Nephron (organoid): ENCODE results near the gene ALDH18A1.

Source experiments
- H3K27ac Mint-ChIP-seq, 3 experiments: 2 replicates each; pipeline ENCODE4 v1.8.0; 2020; ENCODE audit warnings: mixed read lengths in 3 of 3, mild to moderate bottlenecking in 2 of 3, moderate library complexity in 1 of 3
- H3K27me3 Mint-ChIP-seq: 2 replicates; pipeline ENCODE4 v1.8.0; 2021; ENCODE audit warnings: low read depth, mild to moderate bottlenecking, moderate library complexity, mixed read lengths
- H3K36me3 Mint-ChIP-seq: 2 replicates; pipeline ENCODE4 v1.8.0; 2020; ENCODE audit warnings: low read depth, mixed read lengths
- H3K4me1 Mint-ChIP-seq: 2 replicates; pipeline ENCODE4 v1.8.0; 2020; ENCODE audit warnings: mixed read lengths
- H3K4me3 Mint-ChIP-seq, 3 experiments: 2 replicates each; pipeline ENCODE4 v1.8.0; 2020; ENCODE audit warnings: mild to moderate bottlenecking in 3 of 3, mixed read lengths in 3 of 3, moderate library complexity in 2 of 3
- H3K9me3 Mint-ChIP-seq: 2 replicates; pipeline ENCODE4 v1.8.0; 2020; ENCODE audit warnings: mixed read lengths
- CTCF ChIP-seq, 3 experiments: fragments of 200-600 bp; sonication (generic); IDR thresholded peaks; one replicate each; pipeline ENCODE4 v1.5.0; 2021; ENCODE audit warnings: antibody characterized with exemption in 3 of 3; ENCODE audit not compliant: unreplicated experiment in 3 of 3

The ALDH18A1 gene

GRCh38 chr10:95664543-95664942 lies 8.0 kb upstream of the ALDH18A1 start:
- Mint-ChIP-seq H3K4me3 (no peak overlapping the region), H3K27ac (no peak overlapping the region), H3K36me3 (peaks cover 32% of the 10 kb centered on the region), H3K4me1 (no peaks in the 10 kb centered on the region), H3K9me3 (no peaks in the 10 kb centered on the region), H3K27me3 (no peaks in the 10 kb centered on the region)
- no peak for TF ChIP-seq CTCF (IDR thresholded peaks at IDR 0.05; ENCODE audit: unreplicated experiment in 3 of 3)

GRCh38 chr10:95663496-95663895 lies 7.0 kb upstream of the ALDH18A1 start:
- Mint-ChIP-seq H3K27me3 (no peaks in the 10 kb centered on the region), H3K4me1 (no peaks in the 10 kb centered on the region), H3K36me3 (peaks cover 21% of the 10 kb centered on the region), H3K4me3 (no peak overlapping the region), H3K27ac (no peak overlapping the region), H3K9me3 (no peaks in the 10 kb centered on the region)
- TF ChIP-seq CTCF (IDR thresholded peaks at IDR 0.05; ENCODE audit: unreplicated experiment in 3 of 3), result no peak

DNA sequence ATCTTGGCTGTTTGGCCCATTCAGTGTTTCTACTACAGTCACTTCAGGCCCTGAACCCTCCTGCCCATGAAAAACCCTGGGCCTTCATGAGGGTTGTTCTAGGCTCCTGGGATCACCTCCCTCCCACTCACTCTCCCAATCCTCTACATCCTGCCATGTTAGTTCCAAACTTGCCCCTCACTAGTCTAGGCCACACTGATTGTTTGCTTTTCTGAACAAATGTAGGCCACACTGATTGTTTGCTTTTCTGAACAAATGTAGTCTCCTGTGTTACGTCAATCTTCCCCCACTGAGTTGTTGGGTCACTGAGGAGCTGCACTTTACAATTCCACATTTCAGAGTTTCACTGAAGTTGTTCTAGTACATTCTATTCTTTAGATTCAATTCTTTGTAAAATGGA lies 5.3 kb upstream of the ALDH18A1 start:
- peak overlapping the region in 2 of 3 experiments; percentile 5 to 35 for H3K27ac Mint-ChIP-seq
- H3K36me3 Mint-ChIP-seq, result peaks cover 14% of the 10 kb centered on the region
- no peaks in the 10 kb centered on the region for H3K9me3 Mint-ChIP-seq
- H3K4me3 Mint-ChIP-seq, result no peak overlapping the region
- TF ChIP-seq CTCF (IDR thresholded peaks at IDR 0.05; ENCODE audit: unreplicated experiment in 3 of 3), result no peak
- no peaks in the 10 kb centered on the region for H3K27me3 Mint-ChIP-seq
- H3K4me1 Mint-ChIP-seq, result no peaks in the 10 kb centered on the region

- TF ChIP-seq CTCF (IDR thresholded peaks at IDR 0.05; ENCODE audit: unreplicated experiment in 3 of 3), result no peak
- H3K4me3 Mint-ChIP-seq, result no peak overlapping the region
- H3K27ac Mint-ChIP-seq, result peak overlapping the region in 2 of 3 experiments; percentile 47 to 96
- H3K36me3 Mint-ChIP-seq, result peaks cover 8% of the 10 kb centered on the region
- H3K4me1 Mint-ChIP-seq, result peaks cover 4% of the 10 kb centered on the region
- H3K27me3 Mint-ChIP-seq, result no peaks in the 10 kb centered on the region
- no peaks in the 10 kb centered on the region for H3K9me3 Mint-ChIP-seq
Observed at GRCh38 chr10:95660283-95660682, 3.8 kb upstream of the ALDH18A1 start.

DNA sequence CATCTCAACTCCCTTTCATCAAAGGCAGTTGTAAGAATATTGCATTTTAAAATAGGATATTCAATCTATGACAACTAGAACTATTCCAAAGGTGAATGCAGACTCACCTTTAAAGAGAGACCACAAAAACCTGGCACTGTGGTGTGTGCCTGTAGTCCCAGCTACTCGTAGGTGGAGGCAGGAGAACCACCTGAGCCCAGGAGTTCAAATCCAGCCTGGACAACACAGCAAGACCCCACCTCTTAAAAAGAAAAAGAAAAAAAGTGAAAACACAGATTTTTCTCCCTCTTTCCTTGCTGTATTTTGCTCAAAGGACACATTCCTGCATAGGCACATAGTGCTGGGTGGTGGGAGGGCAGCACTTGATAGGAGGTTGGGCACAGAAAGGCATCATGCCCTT lies 739 bp upstream of the ALDH18A1 start:
- peak overlapping the region; percentile 99 to 100 (median 100) for H3K4me3 Mint-ChIP-seq
- peaks cover 18% of the 10 kb centered on the region for H3K36me3 Mint-ChIP-seq

More for the DNA sequence above, 739 bp upstream of the ALDH18A1 start:
- H3K27me3 Mint-ChIP-seq, result no peaks in the 10 kb centered on the region
- H3K9me3 Mint-ChIP-seq, result no peaks in the 10 kb centered on the region
- H3K4me1 Mint-ChIP-seq, result peaks cover 17% of the 10 kb centered on the region
- peak overlapping the region; percentile 82 to 96 (median 94) for H3K27ac Mint-ChIP-seq
- TF ChIP-seq CTCF (IDR thresholded peaks at IDR 0.05; ENCODE audit: unreplicated experiment in 3 of 3), result no peak
